Endothelial cell of umbilical vein (primary cell): Measurements from ENCODE around the gene OTULIN. TPM values are rescaled to one million over a fixed set of nuclear protein-coding genes. Genes with fewer than 3 reads are reported as not detected.

Experiments
- BruUV-seq: library from RNA; stranded (reverse); fragments of 400-500 nt; replicated peaks from 2 replicates; lab custom pipeline; 2021; lab: Mats Ljungman, UMichigan
- CTCF ChIA-PET: fragments of 300-600, 350-600 bp; sonication (Branson Sonifier 250); formaldehyde crosslinking; loops from one replicate; lab custom pipeline; 2021; ENCODE audit warnings: antibody characterized with exemption, inconsistent platforms; lab: Charles Lee
- POLR2A ChIA-PET: fragments of 300-600, 350-600 bp; sonication (Branson Sonifier 250); formaldehyde crosslinking; loops from one replicate; lab custom pipeline; 2021; ENCODE audit warnings: antibody characterized with exemption, inconsistent platforms; lab: Charles Lee
- DNase-seq: peaks from one replicate; pipeline ENCODE4 v3.0.0-alpha.2; 2011; ENCODE audit warnings: low read depth, low spot score
- FAIRE-seq: peaks from 2 replicates; lab custom pipeline; 2011; peaks lifted over from hg19 to GRCh38; lab: Jason Lieb, UNC
- H2AFZ ChIP-seq: 2 replicates; pipeline ENCODE4 v1.6.0; 2012; ENCODE audit warnings: low read depth, low read length, control low read depth, inconsistent platforms
- H3K27ac ChIP-seq: 2 replicates; pipeline ENCODE4 v1.5.1; 2011; ENCODE audit warnings: low read depth, mild to moderate bottlenecking, control low read depth, low read length, moderate library complexity; ENCODE audit not compliant: insufficient read depth
- H3K27me3 ChIP-seq, 2 experiments: 2 replicates each; pipeline versions ENCODE4 v1.6.0 to v1.6.1; 2011; ENCODE audit warnings: low read length in 2 of 2, mixed read lengths in 1 of 2; ENCODE audit not compliant: control insufficient read depth in 2 of 2, insufficient read depth in 2 of 2
- H3K36me3 ChIP-seq, 2 experiments: 2 replicates in 1 of 2; 3 replicates in 1 of 2; pipeline ENCODE4 v1.5.1; 2011; ENCODE audit warnings: low read length in 2 of 2, mild to moderate bottlenecking in 1 of 2, moderate library complexity in 1 of 2; ENCODE audit not compliant: control insufficient read depth in 2 of 2, insufficient read depth in 2 of 2; ENCODE audit errors: extremely low read depth in 1 of 2
- H3K4me1 ChIP-seq: 3 replicates; pipeline ENCODE4 v1.5.1; 2011; ENCODE audit warnings: mild to moderate bottlenecking, low read length; ENCODE audit not compliant: control insufficient read depth, insufficient read depth; ENCODE audit errors: extremely low read depth
- H3K4me2 ChIP-seq: 2 replicates; pipeline ENCODE4 v1.6.1; 2011; ENCODE audit warnings: low read length, control low read depth, mixed read lengths; ENCODE audit not compliant: insufficient read depth
- H3K4me3 ChIP-seq, 3 experiments: fragments of 200-600 bp in 1 of 3; sonication (generic), shearing (Covaris generic) in 1 of 3; replicated peaks in 1 of 3; 2 replicates each; pipeline ENCODE4 v1.5.1; 2011 to 2016; ENCODE audit warnings: control low read depth in 3 of 3, low read length in 3 of 3, mild to moderate bottlenecking in 2 of 3, inconsistent platforms in 1 of 3, low read depth in 1 of 3, moderate library complexity in 1 of 3; ENCODE audit not compliant: insufficient read depth in 1 of 3
- H3K79me2 ChIP-seq: 2 replicates; pipeline ENCODE4 v1.6.0; 2012; ENCODE audit warnings: low read length, inconsistent platforms; ENCODE audit not compliant: control insufficient read depth, insufficient read depth
- H3K9ac ChIP-seq: replicated peaks from 2 replicates; pipeline ENCODE3; 2011; ENCODE audit warnings: low read length, control low read depth; ENCODE audit not compliant: insufficient read depth; ENCODE audit errors: extremely low read depth
- H3K9me1 ChIP-seq: replicated peaks from 3 replicates; pipeline ENCODE4 v1.6.0; 2011; ENCODE audit warnings: mild to moderate bottlenecking, low read length; ENCODE audit not compliant: control insufficient read depth, insufficient read depth; ENCODE audit errors: extremely low read depth
- H3K9me3 ChIP-seq: replicated peaks from 2 replicates; pipeline ENCODE4 v1.5.1; 2012; ENCODE audit warnings: low read length, inconsistent platforms; ENCODE audit not compliant: control insufficient read depth, insufficient read depth
- H4K20me1 ChIP-seq: replicated peaks from 2 replicates; pipeline ENCODE3; 2011; ENCODE audit warnings: mild to moderate bottlenecking, low read length; ENCODE audit not compliant: control insufficient read depth, insufficient read depth; ENCODE audit errors: extremely low read depth
- EZH2 ChIP-seq: IDR thresholded peaks from 2 replicates; pipeline ENCODE4 v1.6.1; 2012; ENCODE audit warnings: borderline replicate concordance, low read depth, mild to moderate bottlenecking, moderate library complexity, low read length, inconsistent platforms; ENCODE audit not compliant: severe bottlenecking
- FOS ChIP-seq: IDR thresholded peaks from 2 replicates; pipeline ENCODE4 v1.6.1; 2011; ENCODE audit warnings: mild to moderate bottlenecking, low read length, moderate library complexity, borderline replicate concordance; ENCODE audit not compliant: insufficient read depth
- GATA2 ChIP-seq: IDR thresholded peaks from 2 replicates; pipeline ENCODE4 v1.7.0; 2011; ENCODE audit warnings: low read depth, mild to moderate bottlenecking, moderate library complexity, mixed read lengths, low read length; ENCODE audit not compliant: insufficient read length, insufficient read depth
- JUN ChIP-seq: IDR thresholded peaks from 2 replicates; pipeline ENCODE4 v1.6.1; 2011; ENCODE audit warnings: borderline replicate concordance, low read depth; ENCODE audit not compliant: insufficient read length, insufficient read depth
- MAX ChIP-seq: IDR thresholded peaks from 2 replicates; pipeline ENCODE4 v1.6.1; 2011; ENCODE audit not compliant: insufficient read depth, insufficient read length
- MYC ChIP-seq: IDR thresholded peaks from one replicate; pipeline ENCODE4 v1.6.1; 2011; ENCODE audit warnings: mild to moderate bottlenecking, low read depth, low read length
- POLR2A ChIP-seq: IDR thresholded peaks from 2 replicates; pipeline ENCODE4 v1.6.1; 2012; ENCODE audit warnings: low read depth, mild to moderate bottlenecking, control low read depth, low read length
- POLR2AphosphoS5 ChIP-seq: IDR thresholded peaks from 2 replicates; pipeline ENCODE4 v1.6.1; 2012; ENCODE audit warnings: low read depth, mild to moderate bottlenecking, control low read depth, low read length, moderate library complexity; ENCODE audit not compliant: insufficient read depth
- dilution Hi-C: fragments of 300-500 bp; cut with MboI; formaldehyde crosslinking; loops from one replicate; pipeline ENCODE4 v1.15.0; 2019; ENCODE audit warnings: low sequenced_read_pairs; ENCODE audit not compliant: extremely low pct_ligation_motif_present
- intact Hi-C: fragments of 100-400 bp; cut with micrococcal nuclease; formaldehyde crosslinking; loops from one replicate; pipeline ENCODE4 v1.10.0; 2022
- polyA plus RNA-seq, 4 experiments: library from polyadenylated mRNA; depleted of rRNA in 3 of 4; stranded (reverse) in 3 of 4; unstranded in 1 of 4; fragments of >200 nt; gene quantifications; 2 replicates each; pipeline versions ENCODE4 v1.2.1 to v1.2.3, GENCODE V29; 2011 to 2012; ENCODE audit warnings: missing spikeins in 1 of 4
- total RNA-seq: library from RNA; stranded (reverse); gene quantifications from 2 replicates; pipeline ENCODE4 v1.2.3, GENCODE V29; 2021
- TF ChIP-seq, protein P1 (sequence below), 2 donors: IDR thresholded peaks; 1 replicate in 1 of 2; 2 replicates in 1 of 2; pipeline ENCODE4 v1.5.1; 2011; ENCODE audit warnings: low read length in 2 of 2, mild to moderate bottlenecking in 2 of 2, moderate library complexity in 2 of 2, control low read depth in 1 of 2, inconsistent platforms in 1 of 2, low read depth in 1 of 2; ENCODE audit not compliant: insufficient read depth in 1 of 2; ENCODE audit errors: extremely low read depth in 1 of 2

The OTULIN gene
- total and polyA plus RNA-seq, 2 donors (not counting 3 experiments of a cell fraction or from before 2014, with no cell fraction given), result 7.8 to 30.2 TPM

- no peaks in the 10 kb centered on the region for H4K20me1 ChIP-seq
- H2AFZ ChIP-seq, result no peak overlapping the region
- H3K9me1 ChIP-seq, result no peaks in the 10 kb centered on the region
- H3K9me3 ChIP-seq, result no peaks in the 10 kb centered on the region
- FAIRE-seq (no peak), DNase-seq (no peak)
- no peaks in the 10 kb centered on the region for H3K79me2 ChIP-seq
- no TSS peak for BruUV-seq
- H3K27me3 ChIP-seq, result peaks cover 7 to 12% of the 10 kb centered on the region in 2 experiments
- intact Hi-C loops, result no loop called here
- dilution Hi-C loops, result no loop called here
- H3K4me2 ChIP-seq, result no peak overlapping the region
- CTCF ChIA-PET, result interaction anchor here (2.0 kb wide), 1 partner anchor 33 kb away, joined by 5 read pairs; no protein-coding TSS in a partner anchor
- POLR2A ChIA-PET, result no interaction called here
- no peak overlapping the region for H3K9ac ChIP-seq
- no peak overlapping the region for H3K27ac ChIP-seq
- TF ChIP-seq GATA2, result no peak
- TF ChIP-seq MAX, result no peak
- TF ChIP-seq FOS, result no peak
- TF ChIP-seq MYC, result no peak
- no peak for TF ChIP-seq POLR2A
- TF ChIP-seq EZH2, result no peak
- no peak for TF ChIP-seq POLR2AphosphoS5
- TF ChIP-seq JUN, result no peak
- TF ChIP-seq, protein P1, sequence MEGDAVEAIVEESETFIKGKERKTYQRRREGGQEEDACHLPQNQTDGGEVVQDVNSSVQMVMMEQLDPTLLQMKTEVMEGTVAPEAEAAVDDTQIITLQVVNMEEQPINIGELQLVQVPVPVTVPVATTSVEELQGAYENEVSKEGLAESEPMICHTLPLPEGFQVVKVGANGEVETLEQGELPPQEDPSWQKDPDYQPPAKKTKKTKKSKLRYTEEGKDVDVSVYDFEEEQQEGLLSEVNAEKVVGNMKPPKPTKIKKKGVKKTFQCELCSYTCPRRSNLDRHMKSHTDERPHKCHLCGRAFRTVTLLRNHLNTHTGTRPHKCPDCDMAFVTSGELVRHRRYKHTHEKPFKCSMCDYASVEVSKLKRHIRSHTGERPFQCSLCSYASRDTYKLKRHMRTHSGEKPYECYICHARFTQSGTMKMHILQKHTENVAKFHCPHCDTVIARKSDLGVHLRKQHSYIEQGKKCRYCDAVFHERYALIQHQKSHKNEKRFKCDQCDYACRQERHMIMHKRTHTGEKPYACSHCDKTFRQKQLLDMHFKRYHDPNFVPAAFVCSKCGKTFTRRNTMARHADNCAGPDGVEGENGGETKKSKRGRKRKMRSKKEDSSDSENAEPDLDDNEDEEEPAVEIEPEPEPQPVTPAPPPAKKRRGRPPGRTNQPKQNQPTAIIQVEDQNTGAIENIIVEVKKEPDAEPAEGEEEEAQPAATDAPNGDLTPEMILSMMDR (IDR thresholded peaks at IDR 0.05; ENCODE audit: extremely low read depth in 1 of 2, insufficient read depth in 1 of 2, low read depth in 1 of 2, low read length in 2 of 2), result no peak
- H3K4me1 ChIP-seq, result no peaks in the 10 kb centered on the region
- no peak overlapping the region for H3K4me3 ChIP-seq
- no peaks in the 10 kb centered on the region for H3K36me3 ChIP-seq
These were observed 49.2 kb upstream of the OTULIN start for GRCh38 chr5:14615365-14615764.
